Lower lobe of right lung (tissue), 2 donors: ENCODE data around the gene JOSD2. TPM values are rescaled to one million over a fixed set of nuclear protein-coding genes. Genes with fewer than 3 reads are reported as not detected.

ENCODE experiments used
- ATAC-seq, 2 donors: fragments of 200-7000 bp; cut with Tn5 transposase; one replicate each; pipeline ENCODE4 v1.9.1; 2020 to 2022; ENCODE audit warnings: mild to moderate bottlenecking in 2 of 2, moderate library complexity in 2 of 2
- DNase-seq: peaks from one replicate; pipeline ENCODE4 v3.0.0-alpha.2; 2020
- H3K27ac ChIP-seq: fragments of 200-600 bp; one replicate; pipeline ENCODE4 v1.8.0; 2022
- H3K27me3 ChIP-seq: fragments of 200-600 bp; one replicate; pipeline ENCODE4 v1.8.0; 2022; ENCODE audit warnings: low read depth
- H3K36me3 ChIP-seq: fragments of 200-600 bp; one replicate; pipeline ENCODE4 v1.8.0; 2022; ENCODE audit warnings: mild to moderate bottlenecking
- H3K4me1 ChIP-seq: fragments of 200-600 bp; one replicate; pipeline ENCODE4 v1.8.0; 2022
- H3K4me3 ChIP-seq: fragments of 200-600 bp; one replicate; pipeline ENCODE4 v1.8.0; 2022; ENCODE audit warnings: mild to moderate bottlenecking
- H3K9me3 ChIP-seq: fragments of 200-600 bp; one replicate; pipeline ENCODE4 v1.8.0; 2022
- CTCF ChIP-seq: fragments of 200-600 bp; IDR thresholded peaks from one replicate; pipeline ENCODE4 v1.8.0; 2022; ENCODE audit warnings: antibody characterized with exemption, mild to moderate bottlenecking
- intact Hi-C: fragments of 100-400 bp; cut with DNase I; formaldehyde crosslinking; loops from one replicate; pipeline ENCODE4 v1.11.0; 2022
- total RNA-seq: library from RNA; stranded (reverse); fragmentation: NEBNext Ultra II Directional; extraction: Animal tissue kit (Norgen Biotek cat#: 25700); gene quantifications from one replicate; pipeline ENCODE4 v1.2.1, GENCODE V29; 2021
- donor health status: DM: no; HTN: yes; CAD: no; lungs with severe emphysema.

JOSD2 gene
- total RNA-seq, 1 donor from 2014 or later, result 40.4 TPM

GRCh38 chr19:50515168-50515561 lies 4.2 kb upstream of the JOSD2 start:
- no peaks in the 10 kb centered on the region for H3K9me3 ChIP-seq
- peaks cover 8% of the 10 kb centered on the region for H3K27me3 ChIP-seq
- DNase-seq (peak; percentile 35), ATAC-seq (no peak)
- TF ChIP-seq CTCF, result no peak
- H3K4me3 ChIP-seq, result no peak overlapping the region
- no peaks in the 10 kb centered on the region for H3K36me3 ChIP-seq
- H3K4me1 ChIP-seq, result peaks cover 5% of the 10 kb centered on the region
- intact Hi-C loops, result no loop called here
- H3K27ac ChIP-seq, result no peak overlapping the region

DNA sequence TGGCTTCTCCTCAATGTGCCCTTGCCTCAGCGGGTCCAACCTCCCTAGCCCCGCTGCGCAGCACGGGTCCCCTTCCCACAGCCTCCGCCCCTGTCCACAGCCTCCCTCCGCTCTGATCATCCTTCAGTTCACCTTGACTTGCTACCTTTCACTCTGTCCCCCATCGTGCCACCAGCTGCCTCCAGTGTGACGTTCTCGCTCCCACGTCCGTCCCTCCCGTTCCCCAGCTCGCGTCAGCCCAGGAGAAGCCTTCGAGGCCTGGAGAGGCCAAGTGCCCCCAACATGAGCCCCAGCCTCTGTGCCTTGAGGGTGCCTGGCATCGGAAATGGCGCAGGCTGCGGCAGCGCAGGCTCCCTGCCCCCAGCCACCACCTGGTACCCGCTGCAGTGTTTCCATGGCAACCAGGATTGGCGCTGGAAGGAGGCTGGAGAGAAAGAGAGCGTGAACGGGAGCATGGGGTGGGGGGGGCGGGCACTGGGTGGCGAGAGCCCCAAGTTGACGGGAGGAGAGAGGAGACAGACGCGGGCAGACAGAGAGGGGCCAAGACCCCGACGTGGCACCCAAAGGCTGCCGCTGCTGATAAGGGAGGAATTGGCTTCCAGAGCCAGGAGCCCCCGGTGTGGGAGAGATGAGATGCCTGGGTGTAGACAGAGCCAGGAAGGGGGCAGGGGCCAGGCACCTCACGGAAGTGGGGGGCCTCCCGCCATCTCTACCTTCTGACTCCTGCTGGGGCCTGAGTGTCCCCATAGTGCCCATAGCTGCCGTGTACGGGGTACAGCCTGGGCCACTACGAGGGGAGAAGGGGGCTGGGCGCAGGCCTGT lies 3.6 kb upstream of the JOSD2 start:
- no peaks in the 10 kb centered on the region for H3K9me3 ChIP-seq
- peaks cover 8% of the 10 kb centered on the region for H3K4me1 ChIP-seq
- intact Hi-C loops, result no loop called here
- peaks cover 8% of the 10 kb centered on the region for H3K27me3 ChIP-seq
- ATAC-seq (no peak), DNase-seq (peak; percentile 42)
- H3K4me3 ChIP-seq, result no peak overlapping the region
- no peak for TF ChIP-seq CTCF
- H3K27ac ChIP-seq, result no peak overlapping the region
- no peaks in the 10 kb centered on the region for H3K36me3 ChIP-seq

GRCh38 chr19:50513746-50514345 lies 2.9 kb upstream of the JOSD2 start, which contains the start of gene ASPDH:
ASPDH (minus strand) TSS chr19:50513913; CDS start chr19:50513823, 90 bp downstream.
- Histone ChIP-seq H3K27me3 (peaks cover 8% of the 10 kb centered on the region), H3K27ac (no peak within 1 kb of the TSS), H3K36me3 (no peaks in the 10 kb centered on the region), H3K4me1 (peaks cover 8% of the 10 kb centered on the region), H3K4me3 (no peak within 1 kb of the TSS), H3K9me3 (no peaks in the 10 kb centered on the region)
- intact Hi-C loops, result no loop called here
- DNase-seq, result peak; percentile 46
- no peak for ATAC-seq
- TF ChIP-seq CTCF, result no peak

- Histone ChIP-seq H3K9me3 (no peaks in the 10 kb centered on the region), H3K36me3 (no peaks in the 10 kb centered on the region), H3K27ac (no peak overlapping the region), H3K4me3 (no peak overlapping the region), H3K27me3 (peaks cover 8% of the 10 kb centered on the region), H3K4me1 (peaks cover 8% of the 10 kb centered on the region)
- no peak for ATAC-seq
- TF ChIP-seq CTCF, result no peak
- DNase-seq, result peak; percentile 22
- intact Hi-C loops, result no loop called here
These were observed 2.2 kb upstream of the JOSD2 start for GRCh38 chr19:50512999-50513745.

DNA sequence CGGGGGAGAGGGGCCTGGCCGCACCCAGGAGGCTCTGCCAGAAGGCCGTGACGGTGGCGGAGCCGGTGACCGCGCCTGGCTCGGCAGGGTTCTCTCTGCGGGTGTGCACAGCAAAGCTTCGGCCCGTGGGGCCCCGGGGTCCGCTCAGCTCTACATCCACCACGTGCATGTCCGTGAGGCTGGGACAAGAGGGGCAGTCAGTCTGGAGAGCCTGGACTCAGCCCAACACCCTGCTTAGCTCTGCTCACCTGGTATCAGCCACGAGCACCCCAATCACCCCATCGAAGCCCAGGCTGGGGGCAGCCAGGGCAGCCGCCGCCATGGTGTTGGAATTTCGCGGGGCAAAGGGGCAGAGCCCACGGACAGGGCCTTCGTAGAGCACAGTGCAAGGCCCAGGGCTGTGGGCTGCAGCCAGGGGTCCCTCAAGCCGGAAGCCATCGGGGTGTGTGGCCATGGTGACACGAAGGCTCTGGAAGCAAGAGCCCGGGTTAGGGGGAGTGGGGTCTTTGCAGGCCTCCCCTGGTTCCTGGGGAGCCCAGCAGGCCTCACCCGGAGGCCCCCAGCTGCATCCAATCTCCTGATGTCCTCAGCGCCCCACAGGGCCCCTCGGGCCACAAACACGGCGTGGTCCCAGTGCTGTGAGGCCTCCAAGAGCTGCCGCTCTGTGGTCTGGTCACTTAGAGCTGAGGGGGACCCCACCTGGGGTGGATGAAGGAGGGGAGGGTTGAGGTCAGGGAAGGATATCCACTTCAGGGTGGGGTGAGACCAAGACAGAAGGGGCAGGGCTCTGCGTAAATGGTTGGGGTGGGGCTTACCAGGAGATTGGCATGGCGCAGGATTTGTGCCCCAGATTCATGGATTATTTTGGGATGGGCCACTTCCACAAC lies 1.4 kb upstream of the JOSD2 start:
- H3K4me1 ChIP-seq, result peaks cover 8% of the 10 kb centered on the region
- ATAC-seq, result no peak
- TF ChIP-seq CTCF, result no peak
- H3K36me3 ChIP-seq, result no peaks in the 10 kb centered on the region
- no peak overlapping the region for H3K4me3 ChIP-seq
- intact Hi-C loops, result no loop called here
- DNase-seq, result peak; percentile 57
- no peak overlapping the region for H3K27ac ChIP-seq
- H3K27me3 ChIP-seq, result peaks cover 8% of the 10 kb centered on the region
- H3K9me3 ChIP-seq, result no peaks in the 10 kb centered on the region
